Ishikawa (cell line): ENCODE results near the gene C22orf42.
A peak's percentile ranks its signal among the peaks of the same experiment; 100 is the strongest.

Experiments
- CEBPB ChIP-seq: IDR thresholded peaks from 2 replicates; pipeline ENCODE4 v1.6.1; 2012
- CREB1 ChIP-seq: IDR thresholded peaks from 2 replicates; pipeline ENCODE4 v1.6.1; 2012; ENCODE audit warnings: low read depth
- EGR1 ChIP-seq: IDR thresholded peaks from 2 replicates; pipeline ENCODE4 v1.6.1; 2012
- EP300 ChIP-seq: IDR thresholded peaks from 2 replicates; pipeline ENCODE4 v1.6.1; 2012; ENCODE audit warnings: borderline replicate concordance
- FOXM1 ChIP-seq: IDR thresholded peaks from 2 replicates; pipeline ENCODE4 v1.6.1; 2012; ENCODE audit warnings: low read depth, borderline replicate concordance
- NFIC ChIP-seq: IDR thresholded peaks from 2 replicates; pipeline ENCODE4 v1.6.1; 2012
- RAD21 ChIP-seq: IDR thresholded peaks from 2 replicates; pipeline ENCODE4 v1.6.1; 2012; ENCODE audit warnings: low read depth
- TAF1 ChIP-seq: IDR thresholded peaks from 2 replicates; pipeline ENCODE4 v1.6.1; 2012; ENCODE audit warnings: low read depth, mild to moderate bottlenecking
- TCF12 ChIP-seq: IDR thresholded peaks from 2 replicates; pipeline ENCODE4 v1.6.1; 2012; ENCODE audit warnings: low read depth
- TEAD4 ChIP-seq: IDR thresholded peaks from 2 replicates; pipeline ENCODE4 v1.6.1; 2012
- YY1 ChIP-seq: IDR thresholded peaks from 2 replicates; pipeline ENCODE4 v1.6.1; 2012; ENCODE audit warnings: low read depth
- ZBTB7A ChIP-seq: IDR thresholded peaks from 2 replicates; pipeline ENCODE4 v1.6.1; 2012; ENCODE audit warnings: low read depth
- TF ChIP-seq, protein P1 (sequence below): IDR thresholded peaks from 2 replicates; pipeline ENCODE4 v1.6.1; 2012
- TF ChIP-seq, protein P2 (sequence below): IDR thresholded peaks from 2 replicates; pipeline ENCODE4 v1.6.1; 2012; ENCODE audit warnings: low read depth, mild to moderate bottlenecking
- TF ChIP-seq, protein P3 (sequence below): IDR thresholded peaks from 2 replicates; pipeline ENCODE4 v1.6.1; 2012

Gene C22orf42

DNA sequence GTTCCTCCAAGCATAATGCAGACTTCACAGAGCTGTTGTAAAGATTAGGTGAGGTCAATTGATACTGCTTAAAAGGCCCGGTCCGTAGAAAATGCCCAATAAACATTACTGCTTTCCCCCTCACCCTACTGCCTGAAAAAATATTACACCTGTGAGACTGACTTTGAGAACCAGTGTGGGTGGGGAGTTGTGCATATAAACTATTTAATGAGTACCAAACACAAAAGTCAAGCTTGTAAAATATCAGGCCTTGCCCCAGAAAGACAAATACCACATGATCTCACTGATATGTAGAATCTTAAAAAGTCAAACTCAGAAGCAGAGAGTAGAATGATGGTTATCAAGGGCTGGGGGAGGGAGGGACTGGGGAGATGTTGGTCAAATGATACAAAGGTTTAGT is 46.7 kb downstream of the C22orf42 start:
- no peak for TF ChIP-seq FOXM1
- TF ChIP-seq CEBPB: no peak
- TF ChIP-seq YY1: no peak
- no peak for TF ChIP-seq EGR1
- no peak for TF ChIP-seq NFIC
- no peak for TF ChIP-seq TCF12
- TF ChIP-seq ZBTB7A: no peak
- TF ChIP-seq, protein P1, sequence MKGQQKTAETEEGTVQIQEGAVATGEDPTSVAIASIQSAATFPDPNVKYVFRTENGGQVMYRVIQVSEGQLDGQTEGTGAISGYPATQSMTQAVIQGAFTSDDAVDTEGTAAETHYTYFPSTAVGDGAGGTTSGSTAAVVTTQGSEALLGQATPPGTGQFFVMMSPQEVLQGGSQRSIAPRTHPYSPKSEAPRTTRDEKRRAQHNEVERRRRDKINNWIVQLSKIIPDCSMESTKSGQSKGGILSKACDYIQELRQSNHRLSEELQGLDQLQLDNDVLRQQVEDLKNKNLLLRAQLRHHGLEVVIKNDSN: no peak
- TF ChIP-seq TEAD4: no peak
- no peak for TF ChIP-seq RAD21
- TF ChIP-seq EP300: no peak
- TF ChIP-seq, protein P2, sequence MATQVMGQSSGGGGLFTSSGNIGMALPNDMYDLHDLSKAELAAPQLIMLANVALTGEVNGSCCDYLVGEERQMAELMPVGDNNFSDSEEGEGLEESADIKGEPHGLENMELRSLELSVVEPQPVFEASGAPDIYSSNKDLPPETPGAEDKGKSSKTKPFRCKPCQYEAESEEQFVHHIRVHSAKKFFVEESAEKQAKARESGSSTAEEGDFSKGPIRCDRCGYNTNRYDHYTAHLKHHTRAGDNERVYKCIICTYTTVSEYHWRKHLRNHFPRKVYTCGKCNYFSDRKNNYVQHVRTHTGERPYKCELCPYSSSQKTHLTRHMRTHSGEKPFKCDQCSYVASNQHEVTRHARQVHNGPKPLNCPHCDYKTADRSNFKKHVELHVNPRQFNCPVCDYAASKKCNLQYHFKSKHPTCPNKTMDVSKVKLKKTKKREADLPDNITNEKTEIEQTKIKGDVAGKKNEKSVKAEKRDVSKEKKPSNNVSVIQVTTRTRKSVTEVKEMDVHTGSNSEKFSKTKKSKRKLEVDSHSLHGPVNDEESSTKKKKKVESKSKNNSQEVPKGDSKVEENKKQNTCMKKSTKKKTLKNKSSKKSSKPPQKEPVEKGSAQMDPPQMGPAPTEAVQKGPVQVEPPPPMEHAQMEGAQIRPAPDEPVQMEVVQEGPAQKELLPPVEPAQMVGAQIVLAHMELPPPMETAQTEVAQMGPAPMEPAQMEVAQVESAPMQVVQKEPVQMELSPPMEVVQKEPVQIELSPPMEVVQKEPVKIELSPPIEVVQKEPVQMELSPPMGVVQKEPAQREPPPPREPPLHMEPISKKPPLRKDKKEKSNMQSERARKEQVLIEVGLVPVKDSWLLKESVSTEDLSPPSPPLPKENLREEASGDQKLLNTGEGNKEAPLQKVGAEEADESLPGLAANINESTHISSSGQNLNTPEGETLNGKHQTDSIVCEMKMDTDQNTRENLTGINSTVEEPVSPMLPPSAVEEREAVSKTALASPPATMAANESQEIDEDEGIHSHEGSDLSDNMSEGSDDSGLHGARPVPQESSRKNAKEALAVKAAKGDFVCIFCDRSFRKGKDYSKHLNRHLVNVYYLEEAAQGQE: no peak
- TF ChIP-seq TAF1: no peak
- TF ChIP-seq, protein P3, sequence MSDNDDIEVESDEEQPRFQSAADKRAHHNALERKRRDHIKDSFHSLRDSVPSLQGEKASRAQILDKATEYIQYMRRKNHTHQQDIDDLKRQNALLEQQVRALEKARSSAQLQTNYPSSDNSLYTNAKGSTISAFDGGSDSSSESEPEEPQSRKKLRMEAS: no peak
- no peak for TF ChIP-seq CREB1

DNA sequence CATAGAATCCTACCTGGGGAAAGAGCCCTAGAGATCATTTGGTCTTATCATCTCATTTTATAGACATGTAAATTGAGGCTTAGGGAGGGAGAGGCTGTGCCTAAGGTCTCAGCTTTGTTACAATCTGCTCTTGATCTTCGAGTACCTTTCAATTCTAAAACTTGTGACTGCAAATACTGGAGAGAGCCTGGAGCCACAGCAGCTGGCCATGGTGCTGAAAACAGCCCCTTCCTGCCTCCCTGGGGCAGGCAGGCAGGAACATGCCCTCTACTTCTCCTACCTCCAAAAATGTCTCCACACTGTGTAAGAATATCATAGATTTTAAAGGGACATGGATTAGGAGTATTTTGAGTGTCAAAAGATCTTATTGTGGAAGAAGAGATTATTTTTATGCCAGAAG is 52.2 kb downstream of the C22orf42 start:
- TF ChIP-seq, protein P1: no peak
- TF ChIP-seq EGR1 (no peak), EP300 (no peak), TEAD4 (no peak)
- TF ChIP-seq, protein P2: peak; percentile 96

DNA sequence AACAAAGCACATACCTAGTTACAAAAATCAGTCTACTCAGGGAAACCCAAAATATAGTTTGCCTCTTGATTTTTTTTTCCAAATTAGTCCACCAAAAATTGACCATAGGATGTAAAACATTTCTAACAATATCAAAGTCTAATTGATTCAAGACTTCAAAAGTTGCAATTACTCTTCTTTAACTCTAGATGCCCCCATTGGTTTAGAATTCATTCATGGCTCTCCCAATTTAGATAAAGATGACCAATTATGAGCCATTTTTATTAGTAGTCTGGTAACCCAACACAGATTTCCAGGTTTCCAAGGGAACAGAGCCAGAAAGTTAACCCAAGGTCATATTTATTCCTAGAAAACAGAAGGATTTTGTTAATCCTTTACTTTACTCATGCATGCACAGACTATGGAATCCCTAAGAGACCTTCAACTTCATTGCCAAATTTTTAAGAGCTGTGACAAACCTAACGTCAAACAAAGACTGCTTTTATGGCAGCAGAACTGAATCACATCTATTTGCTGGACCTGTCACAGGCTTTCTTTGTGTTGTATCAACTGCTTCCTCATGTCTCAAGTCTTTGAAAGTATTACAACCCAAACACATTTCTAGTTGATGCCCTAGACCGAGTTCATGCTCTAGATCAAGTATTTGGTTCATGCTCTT is 55.3 kb downstream of the C22orf42 start:
- TF ChIP-seq RAD21 (peak; percentile 42), YY1 (no peak)

DNA sequence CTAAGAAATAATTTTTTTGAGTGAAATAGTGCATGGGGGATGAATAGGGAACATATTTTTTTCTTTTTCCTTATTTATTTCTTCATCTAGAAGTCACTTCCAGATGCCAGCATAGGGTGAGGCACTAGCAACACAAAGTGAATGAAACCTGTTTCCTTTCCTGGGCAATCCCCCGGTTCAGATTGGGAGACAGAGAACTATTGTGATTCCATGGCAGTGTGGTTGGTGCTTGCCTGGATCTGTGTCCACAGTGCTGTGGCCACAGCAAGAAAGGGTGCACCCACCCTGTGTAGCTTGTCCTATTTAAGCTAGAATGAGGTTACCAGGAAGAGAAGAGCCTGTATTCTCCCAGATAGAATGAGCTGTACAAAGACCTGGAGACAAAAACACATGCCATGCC is 58.4 kb downstream of the C22orf42 start:
- TF ChIP-seq CEBPB (no peak), TCF12 (no peak), EP300 (no peak), NFIC (no peak), EGR1 (no peak), TAF1 (no peak), TEAD4 (no peak), RAD21 (no peak), CREB1 (no peak), ZBTB7A (no peak), FOXM1 (no peak)
- TF ChIP-seq, protein P3: no peak
- TF ChIP-seq, protein P1: no peak
